WERI-Rb-1 (cell line): ENCODE results near the gene KRTAP3-3.

ENCODE experiments used
- DNase-seq: peaks from one replicate; pipeline ENCODE4 v3.0.0-alpha.2; 2020
- H3K27ac ChIP-seq: fragments of 250-450 bp; sonication (Bioruptor Pico); 2 replicates; pipeline ENCODE4 v1.5.1; 2020; ENCODE audit warnings: mild to moderate bottlenecking, moderate library complexity
- H3K27me3 ChIP-seq: fragments of 250-450 bp; sonication (Bioruptor Pico); 2 replicates; pipeline ENCODE4 v1.5.1; 2021; ENCODE audit warnings: mild to moderate bottlenecking, low read depth, moderate library complexity; ENCODE audit not compliant: insufficient read depth, severe bottlenecking
- H3K36me3 ChIP-seq: fragments of 250-450 bp; sonication (Bioruptor Pico); 2 replicates; pipeline ENCODE4 v1.5.1; 2020; ENCODE audit warnings: mild to moderate bottlenecking, moderate library complexity
- H3K4me3 ChIP-seq: 2 replicates; pipeline ENCODE4 v1.5.1; 2011; ENCODE audit warnings: low read depth, mild to moderate bottlenecking, control low read depth, low read length
- H3K9me3 ChIP-seq: fragments of 250-450 bp; sonication (Bioruptor Pico); 2 replicates; pipeline ENCODE4 v1.5.1; 2021; ENCODE audit warnings: mild to moderate bottlenecking, moderate library complexity; ENCODE audit not compliant: severe bottlenecking
- CTCF ChIP-seq: IDR thresholded peaks from 2 replicates; pipeline ENCODE4 v1.5.1; 2011; ENCODE audit warnings: low read depth, mild to moderate bottlenecking, control low read depth, inconsistent platforms, low read length

KRTAP3-3 gene

GRCh38 chr17:40950176-40950575, 43.8 kb downstream of the KRTAP3-3 start:
- Histone ChIP-seq H3K4me3 (no peak overlapping the region), H3K27me3 (no peaks in the 10 kb centered on the region), H3K9me3 (no peaks in the 10 kb centered on the region), H3K36me3 (no peaks in the 10 kb centered on the region), H3K27ac (no peak overlapping the region)
- no peak for TF ChIP-seq CTCF
- no peak for DNase-seq

GRCh38 chr17:40949418-40949817, 44.5 kb downstream of the KRTAP3-3 start:
- Histone ChIP-seq H3K27ac (no peak overlapping the region), H3K36me3 (no peaks in the 10 kb centered on the region), H3K9me3 (no peaks in the 10 kb centered on the region), H3K27me3 (no peaks in the 10 kb centered on the region), H3K4me3 (no peak overlapping the region)
- no peak for DNase-seq
- TF ChIP-seq CTCF = no peak

- TF ChIP-seq CTCF = no peak
- Histone ChIP-seq H3K27ac (no peak overlapping the region), H3K9me3 (peaks cover 2% of the 10 kb centered on the region), H3K36me3 (no peaks in the 10 kb centered on the region), H3K27me3 (no peaks in the 10 kb centered on the region), H3K4me3 (no peak overlapping the region)
- no peak for DNase-seq
These were observed 46.0 kb downstream of the KRTAP3-3 start for GRCh38 chr17:40947929-40948328.

- H3K9me3 ChIP-seq = peaks cover 4% of the 10 kb centered on the region
- no peak overlapping the region for H3K4me3 ChIP-seq
- no peak for TF ChIP-seq CTCF
- H3K27me3 ChIP-seq = no peaks in the 10 kb centered on the region
- no peak overlapping the region for H3K27ac ChIP-seq
- DNase-seq = no peak
- no peaks in the 10 kb centered on the region for H3K36me3 ChIP-seq
These were observed 48.5 kb downstream of the KRTAP3-3 start for GRCh38 chr17:40945414-40945813.

GRCh38 chr17:40944531-40944930, 49.4 kb downstream of the KRTAP3-3 start:
- peaks cover 4% of the 10 kb centered on the region for H3K9me3 ChIP-seq
- H3K27ac ChIP-seq = no peak overlapping the region; the same call in 1 of the 2 replicates
- no peaks in the 10 kb centered on the region for H3K36me3 ChIP-seq
- TF ChIP-seq CTCF = no peak
- no peak for DNase-seq
- H3K4me3 ChIP-seq = no peak overlapping the region
- no peaks in the 10 kb centered on the region for H3K27me3 ChIP-seq
